GM12878 (cell line): ENCODE measurements around the gene ABR. TPM values are rescaled to one million over a fixed set of nuclear protein-coding genes. Genes with fewer than 3 reads are reported as not detected.

ENCODE experiments used
- CBFB ChIP-seq: IDR thresholded peaks from 2 replicates; pipeline ENCODE4 v1.6.1; 2016; ENCODE audit warnings: antibody characterized with exemption, low read depth
- CHD2 ChIP-seq: IDR thresholded peaks from 2 replicates; pipeline ENCODE4 v1.6.1; 2011; ENCODE audit warnings: low read depth, low read length, improper control_type of control experiment, borderline replicate concordance
- E4F1 ChIP-seq: fragments of 450-650 bp; IDR thresholded peaks from 2 replicates; pipeline ENCODE4 v1.6.1; 2018; ENCODE audit warnings: borderline replicate concordance, mild to moderate bottlenecking; ENCODE audit not compliant: partially characterized antibody
- EGR1 ChIP-seq, 2 experiments: IDR thresholded peaks; 1 replicate in 1 of 2; 2 replicates in 1 of 2; pipeline ENCODE4 v1.6.1; 2011 to 2012; ENCODE audit warnings: low read depth in 2 of 2, low read length in 2 of 2, borderline replicate concordance in 1 of 2, mild to moderate bottlenecking in 1 of 2, moderate library complexity in 1 of 2
- EZH2 ChIP-seq: IDR thresholded peaks from 2 replicates; pipeline ENCODE4 v1.6.1; 2012; ENCODE audit warnings: low read depth, mild to moderate bottlenecking, control low read depth, inconsistent platforms, low read length, borderline replicate concordance; ENCODE audit not compliant: control insufficient read depth
- FOXM1 ChIP-seq: IDR thresholded peaks from 2 replicates; pipeline ENCODE4 v1.6.1; 2012; ENCODE audit warnings: low read depth, mild to moderate bottlenecking, inconsistent platforms, low read length, moderate library complexity
- GABPA ChIP-seq: IDR thresholded peaks from 2 replicates; pipeline ENCODE4 v1.6.1; 2014; ENCODE audit warnings: antibody characterized with exemption, low read depth, mild to moderate bottlenecking, inconsistent platforms
- HDAC6 ChIP-seq: fragments of 200-600 bp; sonication (generic); IDR thresholded peaks from one replicate; pipeline ENCODE4 v1.8.0; 2017; ENCODE audit warnings: antibody characterized with exemption; ENCODE audit not compliant: unreplicated experiment
- IKZF1 ChIP-seq: fragments of 450-650 bp; conservative IDR thresholded peaks from 2 replicates; pipeline ENCODE4 v1.6.1; 2017; ENCODE audit warnings: antibody characterized with exemption, mild to moderate bottlenecking
- JUNB ChIP-seq: IDR thresholded peaks from 2 replicates; pipeline ENCODE4 v1.6.1; 2016; ENCODE audit warnings: antibody characterized with exemption, mild to moderate bottlenecking
- MYB ChIP-seq: fragments of 150-350 bp; IDR thresholded peaks from 2 replicates; pipeline ENCODE4 v1.6.1; 2014; ENCODE audit warnings: mild to moderate bottlenecking, low read depth, low read length, borderline replicate concordance
- NBN ChIP-seq: fragments of 450-650 bp; IDR thresholded peaks from 2 replicates; pipeline ENCODE4 v1.6.1; 2016
- POLR2A ChIP-seq: IDR thresholded peaks from 2 replicates; pipeline ENCODE4 v1.6.1; 2011; ENCODE audit warnings: low read depth, mild to moderate bottlenecking, low read length
- RAD51 ChIP-seq: fragments of 450-650 bp; IDR thresholded peaks from 2 replicates; pipeline ENCODE4 v1.6.1; 2016; ENCODE audit warnings: moderate library complexity, mild to moderate bottlenecking, inconsistent platforms
- SPI1 ChIP-seq: IDR thresholded peaks from 2 replicates; pipeline ENCODE4 v1.6.1; 2011; ENCODE audit warnings: low read depth, mild to moderate bottlenecking, low read length, moderate library complexity, borderline replicate concordance; ENCODE audit not compliant: insufficient read depth
- SREBF2 ChIP-seq: IDR thresholded peaks from 2 replicates; pipeline ENCODE4 v1.6.1; 2012; ENCODE audit warnings: mild to moderate bottlenecking, low read length
- SUPT20H ChIP-seq: IDR thresholded peaks from 2 replicates; pipeline ENCODE4 v1.6.1; 2011; ENCODE audit warnings: low read depth, mild to moderate bottlenecking, low read length, moderate library complexity, borderline replicate concordance; ENCODE audit not compliant: control insufficient read depth
- YBX1 ChIP-seq: fragments of 450-650 bp; IDR thresholded peaks from 2 replicates; pipeline ENCODE4 v1.6.1; 2016; ENCODE audit warnings: antibody characterized with exemption
- YY1 ChIP-seq: IDR thresholded peaks from 2 replicates; pipeline ENCODE4 v1.6.1; 2011; ENCODE audit warnings: low read depth, mild to moderate bottlenecking, low read length
- polyA plus RNA-seq, 11 experiments: library from polyadenylated mRNA; depleted of rRNA in 4 of 11; unstranded in 6 of 11; stranded (reverse) in 5 of 11; fragments of >200 nt; fragmentation: Nextera tagmentation in 4 of 11; fragmentation: Illumina TruSeq in 1 of 11; extraction: Ambion mirVana in 4 of 11; extraction: Trizol in 1 of 11; gene quantifications; 1 replicate in 1 of 11; 2 replicates in 10 of 11; pipeline versions ENCODE4 v1.2.1 to v1.2.3, GENCODE V29; 2011 to 2016; ENCODE audit warnings: inconsistent platforms in 2 of 11, missing spikeins in 2 of 11, low read depth in 1 of 11
- total RNA-seq, 4 experiments: library from RNA; depleted of rRNA in 3 of 4; stranded (reverse); fragments of >200 nt in 3 of 4; fragmentation: Illumina TruSeq in 1 of 4; extraction: Trizol in 1 of 4; gene quantifications; 2 replicates each; pipeline versions ENCODE4 v1.2.1 to v1.2.3, GENCODE V29; 2013 to 2021
- TF ChIP-seq, protein P1 (sequence below): fragments of 450-650 bp; IDR thresholded peaks from 2 replicates; pipeline ENCODE4 v1.6.1; 2017; ENCODE audit warnings: mild to moderate bottlenecking, low read depth, inconsistent platforms; ENCODE audit not compliant: poor library complexity, severe bottlenecking
- TF ChIP-seq, protein P2 (sequence below): fragments of 450-650 bp; IDR thresholded peaks from 2 replicates; pipeline ENCODE4 v1.6.1; 2017; ENCODE audit warnings: borderline replicate concordance
- TF ChIP-seq, protein P3 (sequence below): fragments of 450-650 bp; conservative IDR thresholded peaks from 2 replicates; pipeline ENCODE4 v1.6.1; 2017; ENCODE audit warnings: mild to moderate bottlenecking, moderate library complexity

ABR gene
- total and polyA plus RNA-seq, 10 of the 15 experiments (the other 5 are each of a cell fraction or from before 2014, with no cell fraction given), result 1.4 to 112 (median 30.0) TPM

DNA sequence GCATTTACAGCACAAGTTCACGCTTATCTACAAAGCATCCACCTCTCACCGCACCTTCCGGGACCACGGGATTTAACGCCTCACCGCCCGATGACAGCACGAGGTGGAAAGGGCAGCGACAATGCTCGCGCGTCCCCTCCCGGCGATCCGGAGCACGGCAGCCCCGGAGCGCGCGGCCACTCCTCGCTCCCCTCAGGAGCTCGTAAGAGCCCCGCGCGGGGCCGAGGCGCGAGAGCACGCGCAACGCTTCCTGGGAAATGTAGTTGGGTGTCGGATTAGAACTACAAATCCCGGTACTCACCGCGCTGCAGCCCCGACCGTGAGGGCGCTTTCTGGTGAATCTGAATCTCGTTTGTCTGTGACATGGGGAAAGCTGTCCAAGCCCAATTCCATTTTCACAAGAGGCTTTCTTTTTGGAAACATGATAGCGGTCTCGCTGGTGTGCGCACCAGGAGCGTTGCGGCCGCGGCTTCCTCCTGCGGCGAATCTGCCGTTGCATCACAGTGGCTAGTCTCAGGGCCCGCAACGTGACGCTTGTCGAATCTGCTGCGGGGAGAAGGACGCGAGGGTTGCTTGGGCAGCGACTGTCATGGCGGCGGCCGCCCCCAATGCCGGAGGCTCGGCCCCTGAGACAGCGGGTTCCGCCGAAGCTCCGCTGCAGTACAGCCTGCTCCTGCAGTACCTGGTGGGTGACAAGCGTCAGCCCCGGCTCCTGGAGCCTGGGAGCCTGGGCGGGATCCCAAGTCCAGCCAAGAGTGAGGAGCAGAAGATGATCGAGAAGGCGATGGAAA, 183.0 kb downstream of the ABR start, which contains the start of gene TIMM22 (continued):
- peak; percentile 79 for TF ChIP-seq E4F1
- TF ChIP-seq MYB, result no peak
- TF ChIP-seq CHD2, result peak; percentile 95
- TF ChIP-seq JUNB, result no peak
- TF ChIP-seq, protein P1, sequence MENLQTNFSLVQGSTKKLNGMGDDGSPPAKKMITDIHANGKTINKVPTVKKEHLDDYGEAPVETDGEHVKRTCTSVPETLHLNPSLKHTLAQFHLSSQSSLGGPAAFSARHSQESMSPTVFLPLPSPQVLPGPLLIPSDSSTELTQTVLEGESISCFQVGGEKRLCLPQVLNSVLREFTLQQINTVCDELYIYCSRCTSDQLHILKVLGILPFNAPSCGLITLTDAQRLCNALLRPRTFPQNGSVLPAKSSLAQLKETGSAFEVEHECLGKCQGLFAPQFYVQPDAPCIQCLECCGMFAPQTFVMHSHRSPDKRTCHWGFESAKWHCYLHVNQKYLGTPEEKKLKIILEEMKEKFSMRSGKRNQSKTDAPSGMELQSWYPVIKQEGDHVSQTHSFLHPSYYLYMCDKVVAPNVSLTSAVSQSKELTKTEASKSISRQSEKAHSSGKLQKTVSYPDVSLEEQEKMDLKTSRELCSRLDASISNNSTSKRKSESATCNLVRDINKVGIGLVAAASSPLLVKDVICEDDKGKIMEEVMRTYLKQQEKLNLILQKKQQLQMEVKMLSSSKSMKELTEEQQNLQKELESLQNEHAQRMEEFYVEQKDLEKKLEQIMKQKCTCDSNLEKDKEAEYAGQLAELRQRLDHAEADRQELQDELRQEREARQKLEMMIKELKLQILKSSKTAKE, result peak; percentile 63
- TF ChIP-seq SUPT20H, result no peak
- TF ChIP-seq IKZF1, result peak; percentile 100
- TF ChIP-seq, protein P2, sequence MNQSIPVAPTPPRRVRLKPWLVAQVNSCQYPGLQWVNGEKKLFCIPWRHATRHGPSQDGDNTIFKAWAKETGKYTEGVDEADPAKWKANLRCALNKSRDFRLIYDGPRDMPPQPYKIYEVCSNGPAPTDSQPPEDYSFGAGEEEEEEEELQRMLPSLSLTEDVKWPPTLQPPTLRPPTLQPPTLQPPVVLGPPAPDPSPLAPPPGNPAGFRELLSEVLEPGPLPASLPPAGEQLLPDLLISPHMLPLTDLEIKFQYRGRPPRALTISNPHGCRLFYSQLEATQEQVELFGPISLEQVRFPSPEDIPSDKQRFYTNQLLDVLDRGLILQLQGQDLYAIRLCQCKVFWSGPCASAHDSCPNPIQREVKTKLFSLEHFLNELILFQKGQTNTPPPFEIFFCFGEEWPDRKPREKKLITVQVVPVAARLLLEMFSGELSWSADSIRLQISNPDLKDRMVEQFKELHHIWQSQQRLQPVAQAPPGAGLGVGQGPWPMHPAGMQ, result no peak
- no peak for TF ChIP-seq SPI1
- TF ChIP-seq RAD51, result peak; percentile 82
- TF ChIP-seq POLR2A, result peak; percentile 94
- TF ChIP-seq YY1, result peak; percentile 99
- TF ChIP-seq NBN, result peak; percentile 92
- peak; percentile 67; the same call in 1 of the 2 replicates for TF ChIP-seq GABPA
- TF ChIP-seq YBX1, result no peak
- TF ChIP-seq EZH2, result no peak
- peak; percentile 67; the same call in 1 of the 2 replicates for TF ChIP-seq CBFB
- TF ChIP-seq EGR1 (IDR thresholded peaks at IDR 0.05; ENCODE audit: borderline replicate concordance in 1 of 2, low read depth in 2 of 2, low read length in 2 of 2), result peak in 1 of 2 experiments; percentile 47; a peak in 1 of 3 replicates
- TF ChIP-seq, protein P3, sequence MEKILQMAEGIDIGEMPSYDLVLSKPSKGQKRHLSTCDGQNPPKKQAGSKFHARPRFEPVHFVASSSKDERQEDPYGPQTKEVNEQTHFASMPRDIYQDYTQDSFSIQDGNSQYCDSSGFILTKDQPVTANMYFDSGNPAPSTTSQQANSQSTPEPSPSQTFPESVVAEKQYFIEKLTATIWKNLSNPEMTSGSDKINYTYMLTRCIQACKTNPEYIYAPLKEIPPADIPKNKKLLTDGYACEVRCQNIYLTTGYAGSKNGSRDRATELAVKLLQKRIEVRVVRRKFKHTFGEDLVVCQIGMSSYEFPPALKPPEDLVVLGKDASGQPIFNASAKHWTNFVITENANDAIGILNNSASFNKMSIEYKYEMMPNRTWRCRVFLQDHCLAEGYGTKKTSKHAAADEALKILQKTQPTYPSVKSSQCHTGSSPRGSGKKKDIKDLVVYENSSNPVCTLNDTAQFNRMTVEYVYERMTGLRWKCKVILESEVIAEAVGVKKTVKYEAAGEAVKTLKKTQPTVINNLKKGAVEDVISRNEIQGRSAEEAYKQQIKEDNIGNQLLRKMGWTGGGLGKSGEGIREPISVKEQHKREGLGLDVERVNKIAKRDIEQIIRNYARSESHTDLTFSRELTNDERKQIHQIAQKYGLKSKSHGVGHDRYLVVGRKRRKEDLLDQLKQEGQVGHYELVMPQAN, result peak; percentile 75
- TF ChIP-seq FOXM1, result no peak
- TF ChIP-seq HDAC6, result peak; percentile 51
- no peak for TF ChIP-seq SREBF2
